Astrocyte of the cerebellum (primary cell): Measurements from ENCODE around the gene ADGRB2.
"Not testable (repeated sequence)": the region's sequence is repeated elsewhere in the genome, so short reads cannot be mapped to it uniquely, and the experiment has no call there.

Experiments used
- DNase-seq: peaks from one replicate; pipeline ENCODE4 v3.0.0-alpha.2; 2011; ENCODE audit warnings: low read depth
- H3K4me3 ChIP-seq: 2 replicates; pipeline ENCODE4 v1.5.1; 2011; ENCODE audit warnings: mild to moderate bottlenecking, low read depth, low read length, moderate library complexity
- CTCF ChIP-seq: IDR thresholded peaks from 2 replicates; pipeline ENCODE4 v1.5.1; 2012; ENCODE audit warnings: low read length, low read depth, moderate library complexity, mild to moderate bottlenecking; ENCODE audit errors: missing control alignments
- in situ Hi-C: cut with HindIII; loops from 2 replicates; pipeline ENCODE4 v1.10.0; 2017; ENCODE audit warnings: low sequenced_read_pairs

Gene ADGRB2

GRCh38 chr1:31712630-31713029 lies 51.5 kb downstream of the ADGRB2 start:
- TF ChIP-seq CTCF: no peak
- in situ Hi-C loops: loop anchor here (5.0 to 10.0 kb wide), 2 partner anchors 40 to 78 kb away; no protein-coding TSS in a partner anchor
- DNase-seq: no peak
- no peak overlapping the region for H3K4me3 ChIP-seq

GRCh38 chr1:31712068-31712467 lies 52.1 kb downstream of the ADGRB2 start:
- peak; percentile 90 for DNase-seq
- no peak overlapping the region for H3K4me3 ChIP-seq
- in situ Hi-C loops: loop anchor here (5.0 to 10.0 kb wide), 2 partner anchors 40 to 77 kb away; no protein-coding TSS in a partner anchor
- TF ChIP-seq CTCF: no peak

- in situ Hi-C loops: no loop called here
- no peak for DNase-seq
- no peak for TF ChIP-seq CTCF
- H3K4me3 ChIP-seq: no peak overlapping the region
Observed at GRCh38 chr1:31708324-31708723, 55.8 kb downstream of the ADGRB2 start.

GRCh38 chr1:31707711-31708110 lies 56.4 kb downstream of the ADGRB2 start:
- in situ Hi-C loops: no loop called here
- no peak for DNase-seq

GRCh38 chr1:31707059-31707600 lies 57.0 kb downstream of the ADGRB2 start:
- in situ Hi-C loops, DNase-seq, H3K4me3 ChIP-seq: not testable (repeated sequence)

More at GRCh38 chr1:31707711-31708110, 56.4 kb downstream of the ADGRB2 start:
- H3K4me3 ChIP-seq: no peak overlapping the region
- TF ChIP-seq CTCF: peak; percentile 37

GRCh38 chr1:31706384-31707058 lies 57.6 kb downstream of the ADGRB2 start:
- no peak overlapping the region for H3K4me3 ChIP-seq
- TF ChIP-seq CTCF: no peak
- in situ Hi-C loops: no loop called here
- no peak for DNase-seq

- in situ Hi-C loops: no loop called here
- no peak for DNase-seq
- no peak for TF ChIP-seq CTCF
- no peak overlapping the region for H3K4me3 ChIP-seq
Observed at GRCh38 chr1:31705080-31705866, 58.9 kb downstream of the ADGRB2 start.
